ENCODE results near the gene DCLK1. TPM values are rescaled to one million over a fixed set of nuclear protein-coding genes. Genes with fewer than 3 reads are reported as not detected.

DCLK1 gene
- total RNA-seq, 4 donors from 2014 or later, result 21.3 to 63.8 (median 40.9) TPM

DNA sequence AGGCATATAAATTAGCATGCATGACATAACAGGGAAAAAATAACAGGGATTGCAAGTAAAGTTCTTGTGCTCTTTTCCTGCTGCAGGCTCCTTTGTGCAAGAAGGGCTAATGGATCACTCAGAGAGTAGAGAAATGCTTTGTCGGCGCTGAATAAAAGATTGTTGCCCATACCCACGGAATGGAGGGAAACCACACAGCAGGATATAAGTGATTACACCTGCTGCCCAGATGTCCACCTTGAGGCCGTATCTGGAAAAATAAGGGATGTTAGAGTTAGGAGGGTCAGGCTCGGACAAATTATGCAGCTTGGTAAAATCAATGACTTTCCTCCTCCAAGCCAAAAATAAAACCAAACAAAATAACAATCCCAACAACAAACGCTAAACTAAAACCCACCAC is 322.3 kb downstream of the DCLK1 start:
- TF ChIP-seq, protein P1, sequence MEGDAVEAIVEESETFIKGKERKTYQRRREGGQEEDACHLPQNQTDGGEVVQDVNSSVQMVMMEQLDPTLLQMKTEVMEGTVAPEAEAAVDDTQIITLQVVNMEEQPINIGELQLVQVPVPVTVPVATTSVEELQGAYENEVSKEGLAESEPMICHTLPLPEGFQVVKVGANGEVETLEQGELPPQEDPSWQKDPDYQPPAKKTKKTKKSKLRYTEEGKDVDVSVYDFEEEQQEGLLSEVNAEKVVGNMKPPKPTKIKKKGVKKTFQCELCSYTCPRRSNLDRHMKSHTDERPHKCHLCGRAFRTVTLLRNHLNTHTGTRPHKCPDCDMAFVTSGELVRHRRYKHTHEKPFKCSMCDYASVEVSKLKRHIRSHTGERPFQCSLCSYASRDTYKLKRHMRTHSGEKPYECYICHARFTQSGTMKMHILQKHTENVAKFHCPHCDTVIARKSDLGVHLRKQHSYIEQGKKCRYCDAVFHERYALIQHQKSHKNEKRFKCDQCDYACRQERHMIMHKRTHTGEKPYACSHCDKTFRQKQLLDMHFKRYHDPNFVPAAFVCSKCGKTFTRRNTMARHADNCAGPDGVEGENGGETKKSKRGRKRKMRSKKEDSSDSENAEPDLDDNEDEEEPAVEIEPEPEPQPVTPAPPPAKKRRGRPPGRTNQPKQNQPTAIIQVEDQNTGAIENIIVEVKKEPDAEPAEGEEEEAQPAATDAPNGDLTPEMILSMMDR (IDR thresholded peaks at IDR 0.05), result no peak
- TF ChIP-seq POLR2A (IDR thresholded peaks at IDR 0.05), result no peak
- TF ChIP-seq EP300 (IDR thresholded peaks at IDR 0.05), result no peak
- Histone ChIP-seq H3K27me3 (no peaks in the 10 kb centered on the region), H3K4me3 (no peak overlapping the region), H3K36me3 (no peaks in the 10 kb centered on the region), H3K4me1 (no peaks in the 10 kb centered on the region), H3K27ac (no peak overlapping the region), H3K9me3 (no peaks in the 10 kb centered on the region)
- 75 to 78% methylated on average over 6 of the region's 6 CpGs for WGBS, 2 donors
- no peak for DNase-seq (ENCODE audit: low spot score in 2 of 2)

DNA sequence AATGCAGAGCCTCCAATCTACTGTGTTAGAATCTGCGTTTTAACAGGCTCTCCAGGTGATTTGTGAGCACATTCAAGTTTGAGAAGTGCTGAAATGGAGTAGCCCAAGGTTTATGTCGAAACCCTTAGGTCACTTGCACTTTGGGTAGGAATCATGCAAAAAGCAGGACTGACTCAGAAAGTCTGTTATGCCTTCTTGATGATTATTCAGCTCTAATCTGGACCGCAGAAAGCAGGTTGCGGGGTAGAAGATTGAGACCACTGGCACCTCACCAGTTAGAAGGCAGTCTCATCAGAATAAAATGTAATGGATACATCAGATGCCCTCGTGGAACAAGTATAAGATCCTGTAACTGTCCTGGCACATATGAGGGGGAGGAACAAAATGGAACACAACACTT is 326.3 kb downstream of the DCLK1 start:
- Histone ChIP-seq H3K9me3 (no peaks in the 10 kb centered on the region), H3K4me1 (no peaks in the 10 kb centered on the region), H3K36me3 (no peaks in the 10 kb centered on the region), H3K27me3 (no peaks in the 10 kb centered on the region), H3K27ac (no peak overlapping the region), H3K4me3 (no peak overlapping the region)
- no peak for DNase-seq (ENCODE audit: low spot score in 2 of 2)
- 91 to 92% methylated on average over 5 of the region's 5 CpGs for WGBS, 2 donors
- TF ChIP-seq POLR2A (IDR thresholded peaks at IDR 0.05), result no peak
- TF ChIP-seq EP300 (IDR thresholded peaks at IDR 0.05), result no peak
- TF ChIP-seq, protein P1 (IDR thresholded peaks at IDR 0.05), result no peak

DNA sequence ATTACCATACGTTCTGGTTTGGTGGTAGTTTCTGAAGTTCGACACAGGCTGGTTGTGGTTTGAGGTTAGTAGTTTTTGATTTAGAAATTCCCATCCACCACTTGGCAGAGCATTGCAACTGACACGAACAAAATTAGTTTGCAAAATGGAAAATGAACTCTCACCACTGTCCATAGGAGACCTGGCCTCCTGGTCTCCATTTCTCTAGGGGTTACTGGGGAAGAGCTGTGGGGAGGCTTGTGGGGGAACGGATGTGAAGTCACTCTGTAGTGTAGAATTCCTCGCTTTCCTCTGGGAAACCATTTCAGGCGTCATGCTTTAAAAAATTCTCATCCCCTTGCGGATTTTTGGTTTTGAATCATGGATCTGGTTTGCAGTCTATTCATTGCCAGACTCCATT is 333.2 kb downstream of the DCLK1 start:
- no peaks in the 10 kb centered on the region for H3K4me1 ChIP-seq
- no peaks in the 10 kb centered on the region for H3K27me3 ChIP-seq
- H3K4me3 ChIP-seq, result no peak overlapping the region
- DNase-seq (ENCODE audit: low spot score in 2 of 2), result no peak
- H3K36me3 ChIP-seq, result no peaks in the 10 kb centered on the region
- no peaks in the 10 kb centered on the region for H3K9me3 ChIP-seq
- WGBS, 2 donors, result 67 to 75% methylated on average over 7 of the region's 7 CpGs
- no peak overlapping the region for H3K27ac ChIP-seq
- TF ChIP-seq EP300 (IDR thresholded peaks at IDR 0.05), result peak in 1 of 2 donors; percentile 11
- no peak for TF ChIP-seq POLR2A (IDR thresholded peaks at IDR 0.05)

DNA sequence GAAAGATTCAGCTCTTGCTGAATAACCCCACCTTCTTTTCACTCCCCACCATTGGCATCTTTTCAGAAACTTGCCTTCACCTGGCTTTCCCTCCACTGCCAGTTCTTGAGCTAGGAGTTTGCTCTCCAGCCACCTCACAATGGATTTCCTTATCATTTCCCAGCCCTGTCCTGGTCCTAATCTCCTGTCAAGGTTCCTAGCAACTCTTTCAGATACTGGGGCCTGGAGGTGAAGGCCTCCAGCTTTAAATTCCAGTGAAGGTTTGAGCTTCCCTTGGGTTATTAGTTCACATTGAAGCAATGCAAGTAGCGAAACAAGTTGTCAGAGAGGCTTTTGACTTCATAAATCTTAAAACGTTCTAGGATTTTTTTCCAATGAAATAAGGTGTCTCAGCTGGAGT is 333.9 kb downstream of the DCLK1 start:
- DNase-seq (ENCODE audit: low spot score in 2 of 2), result no peak
- no peaks in the 10 kb centered on the region for H3K4me1 ChIP-seq
- no peaks in the 10 kb centered on the region for H3K9me3 ChIP-seq
- no peak overlapping the region for H3K27ac ChIP-seq
- no peak overlapping the region for H3K4me3 ChIP-seq
- H3K36me3 ChIP-seq, result no peaks in the 10 kb centered on the region
- TF ChIP-seq EP300 (IDR thresholded peaks at IDR 0.05) (no peak), POLR2A (IDR thresholded peaks at IDR 0.05) (no peak)
- TF ChIP-seq, protein P1 (IDR thresholded peaks at IDR 0.05), result no peak
- no peaks in the 10 kb centered on the region for H3K27me3 ChIP-seq
- WGBS, 2 donors, result 71 to 79% methylated on average over 2 of the region's 2 CpGs

DNA sequence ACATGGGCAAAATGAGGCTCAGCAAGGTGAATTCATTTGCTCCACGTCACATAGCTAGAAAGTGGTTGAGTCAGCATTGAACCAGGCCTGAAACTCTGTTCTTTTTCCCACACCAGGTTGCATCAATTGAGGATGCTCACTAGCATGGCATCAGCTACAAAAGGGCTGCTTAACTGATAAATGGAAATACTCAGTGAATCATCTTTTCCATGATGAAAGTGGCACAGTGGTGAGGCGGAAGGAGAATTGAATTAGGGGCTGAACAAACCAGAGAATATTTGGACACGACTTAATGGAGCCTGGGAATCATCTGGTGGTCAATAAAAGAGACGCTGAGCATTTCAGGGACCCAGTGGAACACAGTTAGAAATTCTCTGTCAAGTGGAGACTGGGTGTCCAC is 334.6 kb downstream of the DCLK1 start:
- no peak overlapping the region for H3K4me3 ChIP-seq
- H3K36me3 ChIP-seq, result no peaks in the 10 kb centered on the region
- 87 to 98% methylated on average over 4 of the region's 4 CpGs for WGBS, 2 donors
- H3K27me3 ChIP-seq, result no peaks in the 10 kb centered on the region
- TF ChIP-seq, protein P1 (IDR thresholded peaks at IDR 0.05), result no peak
- no peak for TF ChIP-seq EP300 (IDR thresholded peaks at IDR 0.05)
- no peak for TF ChIP-seq POLR2A (IDR thresholded peaks at IDR 0.05)
- H3K27ac ChIP-seq, result no peak overlapping the region
- H3K4me1 ChIP-seq, result peaks cover 0 to 5% (median 0%) of the 10 kb centered on the region in 4 donors
- no peaks in the 10 kb centered on the region for H3K9me3 ChIP-seq
- DNase-seq (ENCODE audit: low spot score in 2 of 2), result no peak

Measured in tibial nerve (tissue), 4 donors.